Mesothelial cell of epicardium (in vitro differentiated cells): ENCODE results near the gene ARAF. TPM values are rescaled to one million over a fixed set of nuclear protein-coding genes. Genes with fewer than 3 reads are reported as not detected.

Experiments
- DNase-seq, 2 experiments: peaks; one replicate each; pipeline ENCODE4 v3.0.0; 2021; ENCODE audit warnings: low spot score in 2 of 2; ENCODE audit not compliant: unreplicated experiment in 2 of 2
- H3K27ac Mint-ChIP-seq: 2 replicates; pipeline ENCODE4 v1.8.0; 2021; ENCODE audit warnings: mixed read lengths
- H3K27me3 Mint-ChIP-seq: 2 replicates; pipeline ENCODE4 v1.8.0; 2021; ENCODE audit warnings: low read depth, mixed read lengths
- H3K36me3 Mint-ChIP-seq: 2 replicates; pipeline ENCODE4 v1.8.0; 2021; ENCODE audit warnings: mixed read lengths
- H3K4me1 Mint-ChIP-seq: 2 replicates; pipeline ENCODE4 v1.8.0; 2021; ENCODE audit warnings: mixed read lengths
- H3K4me3 Mint-ChIP-seq: 2 replicates; pipeline ENCODE4 v1.8.0; 2021; ENCODE audit warnings: mild to moderate bottlenecking, moderate library complexity, mixed read lengths
- H3K9me3 Mint-ChIP-seq: 2 replicates; pipeline ENCODE4 v1.8.0; 2021; ENCODE audit warnings: mixed read lengths
- total RNA-seq: library from RNA; stranded (reverse); gene quantifications from 3 replicates; pipeline ENCODE4 v1.2.1, GENCODE V29; 2021
- TF ChIP-seq, protein P1 (sequence below): fragments of 200-600 bp; sonication (generic); IDR thresholded peaks from one replicate; pipeline ENCODE4 v1.5.0; 2021; ENCODE audit warnings: antibody characterized with exemption; ENCODE audit not compliant: unreplicated experiment

Gene ARAF
- total RNA-seq, 1 donor from 2014 or later, result 68.5 TPM

- Mint-ChIP-seq H3K27me3 (no peaks in the 10 kb centered on the region), H3K27ac (peak overlapping the region; percentile 88), H3K4me1 (peaks cover 7% of the 10 kb centered on the region), H3K36me3 (no peaks in the 10 kb centered on the region), H3K9me3 (peaks cover 5% of the 10 kb centered on the region), H3K4me3 (peak overlapping the region; percentile 26)
- peak; percentile 31 to 54 for DNase-seq
- TF ChIP-seq, protein P1, sequence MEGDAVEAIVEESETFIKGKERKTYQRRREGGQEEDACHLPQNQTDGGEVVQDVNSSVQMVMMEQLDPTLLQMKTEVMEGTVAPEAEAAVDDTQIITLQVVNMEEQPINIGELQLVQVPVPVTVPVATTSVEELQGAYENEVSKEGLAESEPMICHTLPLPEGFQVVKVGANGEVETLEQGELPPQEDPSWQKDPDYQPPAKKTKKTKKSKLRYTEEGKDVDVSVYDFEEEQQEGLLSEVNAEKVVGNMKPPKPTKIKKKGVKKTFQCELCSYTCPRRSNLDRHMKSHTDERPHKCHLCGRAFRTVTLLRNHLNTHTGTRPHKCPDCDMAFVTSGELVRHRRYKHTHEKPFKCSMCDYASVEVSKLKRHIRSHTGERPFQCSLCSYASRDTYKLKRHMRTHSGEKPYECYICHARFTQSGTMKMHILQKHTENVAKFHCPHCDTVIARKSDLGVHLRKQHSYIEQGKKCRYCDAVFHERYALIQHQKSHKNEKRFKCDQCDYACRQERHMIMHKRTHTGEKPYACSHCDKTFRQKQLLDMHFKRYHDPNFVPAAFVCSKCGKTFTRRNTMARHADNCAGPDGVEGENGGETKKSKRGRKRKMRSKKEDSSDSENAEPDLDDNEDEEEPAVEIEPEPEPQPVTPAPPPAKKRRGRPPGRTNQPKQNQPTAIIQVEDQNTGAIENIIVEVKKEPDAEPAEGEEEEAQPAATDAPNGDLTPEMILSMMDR, result peak; percentile 33
Observed at GRCh38 chrX:47540754-47541538, 20.1 kb upstream of the ARAF start.

DNA sequence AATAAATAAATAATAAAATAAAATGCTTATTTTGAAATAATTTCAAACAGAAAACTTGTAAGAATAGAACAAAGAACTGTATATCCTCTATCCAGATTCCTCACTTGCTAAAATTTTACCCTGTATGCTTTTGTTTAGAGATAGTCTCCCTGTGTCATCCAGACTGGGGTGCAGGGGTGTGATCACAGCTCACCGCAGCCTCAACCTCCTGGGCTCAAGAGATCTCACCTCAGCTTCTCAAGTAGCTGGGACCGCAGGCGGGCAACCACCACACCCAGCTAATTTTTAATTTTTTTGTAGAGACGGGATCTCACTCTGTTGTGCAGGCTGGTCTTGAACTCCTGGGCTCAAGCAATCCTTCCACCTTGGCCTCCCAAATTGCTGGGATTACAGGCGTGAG is 17.5 kb upstream of the ARAF start:
- Mint-ChIP-seq H3K27ac (no peak overlapping the region), H3K36me3 (no peaks in the 10 kb centered on the region), H3K4me3 (no peak overlapping the region), H3K4me1 (peaks cover 7% of the 10 kb centered on the region), H3K9me3 (no peaks in the 10 kb centered on the region), H3K27me3 (no peaks in the 10 kb centered on the region)
- no peak for DNase-seq
- TF ChIP-seq, protein P1, result no peak

DNA sequence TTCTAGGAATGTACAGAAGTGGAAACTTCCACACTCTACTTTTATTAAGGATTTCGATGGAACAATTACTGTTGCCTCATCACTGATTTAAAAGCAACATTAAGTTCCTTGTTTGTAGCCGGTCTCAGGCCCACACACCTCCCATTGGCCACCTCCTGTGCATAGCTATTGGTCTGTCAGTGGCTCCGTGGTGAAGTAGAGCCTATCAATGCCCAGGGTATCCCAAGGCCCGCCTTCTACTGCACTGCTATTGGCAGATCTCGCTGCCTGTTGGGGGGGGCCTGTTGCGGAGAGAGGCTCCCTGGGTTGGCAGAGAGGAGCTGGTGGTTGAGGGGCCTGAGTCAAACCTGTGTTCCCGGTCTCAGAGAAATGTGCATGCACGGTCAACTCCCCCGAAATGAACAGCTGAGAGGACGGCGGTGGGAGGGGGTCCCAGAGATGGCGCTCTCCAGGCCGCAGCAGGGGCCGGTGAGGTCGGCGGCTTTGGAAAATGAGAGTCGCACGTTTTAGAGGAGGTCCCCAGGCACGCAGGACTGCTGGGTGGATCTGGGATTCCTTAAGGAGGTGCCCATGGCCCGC is 4.9 kb upstream of the ARAF start:
- TF ChIP-seq, protein P1, result no peak
- H3K27me3 Mint-ChIP-seq, result no peaks in the 10 kb centered on the region
- peak overlapping the region; percentile 93 for H3K27ac Mint-ChIP-seq
- peak overlapping the region; percentile 77 for H3K4me3 Mint-ChIP-seq
- DNase-seq, result peak; percentile 67 to 80
- peaks cover 17% of the 10 kb centered on the region for H3K9me3 Mint-ChIP-seq
- peaks cover 17% of the 10 kb centered on the region for H3K4me1 Mint-ChIP-seq
- no peaks in the 10 kb centered on the region for H3K36me3 Mint-ChIP-seq

DNA sequence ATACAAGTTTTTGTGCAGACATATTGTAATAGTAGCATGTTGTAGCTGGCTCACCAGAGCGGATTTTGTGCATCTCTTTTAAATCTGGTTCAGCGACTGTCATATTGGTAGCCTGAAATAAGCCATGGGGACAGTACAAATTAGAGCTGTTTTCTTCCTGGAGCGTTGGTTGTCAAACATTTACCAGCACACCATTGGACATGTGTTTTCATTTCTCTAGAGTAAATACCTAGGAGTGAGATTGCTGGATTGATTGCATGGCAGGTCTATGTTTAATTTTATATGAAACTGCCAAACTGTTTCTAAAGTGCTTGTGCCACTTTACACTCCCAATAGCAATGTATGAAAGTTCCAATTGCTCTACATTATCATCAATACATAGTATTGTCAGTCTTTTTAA is 2.6 kb upstream of the ARAF start:
- peaks cover 24% of the 10 kb centered on the region for H3K4me1 Mint-ChIP-seq
- no peaks in the 10 kb centered on the region for H3K27me3 Mint-ChIP-seq
- DNase-seq, result no peak
- TF ChIP-seq, protein P1, result no peak
- peaks cover 14% of the 10 kb centered on the region for H3K9me3 Mint-ChIP-seq
- no peaks in the 10 kb centered on the region for H3K36me3 Mint-ChIP-seq
- no peak overlapping the region for H3K27ac Mint-ChIP-seq
- H3K4me3 Mint-ChIP-seq, result no peak overlapping the region

GRCh38 chrX:47560179-47560933 is 649 bp upstream of the ARAF start:
- TF ChIP-seq, protein P1, result no peak
- H3K36me3 Mint-ChIP-seq, result peaks cover 5% of the 10 kb centered on the region
- H3K4me1 Mint-ChIP-seq, result peaks cover 24% of the 10 kb centered on the region
- peaks cover 20% of the 10 kb centered on the region for H3K9me3 Mint-ChIP-seq
- peak overlapping the region; percentile 88 for H3K4me3 Mint-ChIP-seq
- no peaks in the 10 kb centered on the region for H3K27me3 Mint-ChIP-seq
- no peak for DNase-seq
- H3K27ac Mint-ChIP-seq, result peak overlapping the region; percentile 98
